Measurements from ENCODE around the gene RWDD4.

RWDD4 gene

GRCh38 chr4:183599284-183599683 lies 59.7 kb downstream of the RWDD4 start:
- DNase-seq = no peak

DNA sequence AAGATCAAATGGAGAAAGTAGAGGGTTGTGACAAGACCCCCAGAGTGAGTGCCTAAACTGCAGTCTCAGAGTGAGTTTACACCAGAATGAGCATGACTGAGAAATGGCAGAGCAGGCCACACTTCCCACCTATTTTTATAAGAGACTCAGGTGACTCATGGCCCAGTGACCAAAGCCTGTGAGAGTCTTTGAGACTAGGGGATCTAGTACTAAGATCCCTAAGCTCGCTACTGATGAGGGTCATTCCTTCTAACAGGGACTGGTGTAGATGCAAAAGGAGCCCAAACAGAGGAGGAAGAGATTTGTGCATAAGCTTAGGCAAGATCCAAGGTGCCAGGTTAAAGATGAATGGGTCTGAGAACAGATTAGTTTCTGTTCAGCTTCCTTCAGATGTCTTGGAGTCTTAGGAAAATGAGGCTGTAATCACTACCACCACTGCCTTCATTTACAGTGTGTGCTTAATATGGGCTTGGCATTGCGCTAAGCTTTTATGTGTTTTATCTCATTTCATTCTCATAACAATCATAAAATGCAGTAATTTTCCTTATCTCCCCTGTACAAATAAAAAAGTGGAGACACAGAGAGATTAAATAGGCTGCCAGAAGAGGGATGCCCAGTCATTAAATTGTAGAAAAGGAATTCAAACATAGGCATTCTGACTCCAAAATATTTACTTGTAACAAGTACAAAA lies 62.8 kb downstream of the RWDD4 start:
- no peak for DNase-seq

- DNase-seq = no peak
Observed at GRCh38 chr4:183594823-183595222, 64.2 kb downstream of the RWDD4 start.

GRCh38 chr4:183591301-183591700 lies 67.7 kb downstream of the RWDD4 start:
- DNase-seq = peak; percentile 65
